Measurements from ENCODE around the gene GFRA1. TPM values are rescaled to one million over a fixed set of nuclear protein-coding genes. Genes with fewer than 3 reads are reported as not detected.

GFRA1 gene
- total and polyA plus RNA-seq, 2 donors (not counting 1 experiment from before 2014, with no cell fraction given) = 6.3 to 29.6 TPM

DNA sequence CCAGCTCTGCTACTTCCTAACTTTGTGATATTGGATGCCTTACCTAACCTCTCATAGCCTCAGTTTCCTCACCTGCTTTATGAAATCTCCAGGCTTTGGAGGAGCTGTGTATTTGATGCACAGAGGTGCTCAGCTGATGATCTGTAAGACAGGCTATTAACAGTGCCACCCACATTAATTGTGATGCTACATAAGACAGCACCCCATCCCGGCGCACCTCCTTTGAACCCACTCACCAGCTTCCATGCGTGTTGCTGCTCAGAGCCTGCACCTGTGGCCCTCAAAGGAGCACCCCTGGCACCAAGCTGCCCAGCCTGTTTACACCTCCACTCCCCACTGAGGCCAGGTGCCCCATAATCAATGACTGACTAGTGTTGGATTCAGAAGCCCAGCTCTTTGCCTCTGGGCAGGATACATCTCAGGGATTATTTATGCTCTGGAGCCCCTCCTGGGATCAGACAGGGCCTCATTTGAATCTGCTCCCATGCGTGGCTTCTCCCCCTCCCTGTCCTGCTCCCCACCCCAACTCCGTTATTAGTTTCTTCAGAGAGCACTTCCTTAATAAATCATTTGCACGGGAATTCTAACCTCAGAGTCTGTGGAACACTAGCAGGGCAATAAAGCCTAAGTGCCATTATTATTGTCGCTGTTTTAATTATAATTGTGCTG is 87.7 kb downstream of the GFRA1 start:
- no peak overlapping the region for H3K4me3 ChIP-seq (replicated peaks in 1 of 4; ENCODE audit: control extremely low read depth in 1 of 4, insufficient read depth in 1 of 4, low read depth in 3 of 4, low read length in 4 of 4)
- H4K20me1 ChIP-seq (ENCODE audit: control insufficient read depth, extremely low read depth, insufficient read depth, low read length) = no peaks in the 10 kb centered on the region
- H3K4me1 ChIP-seq (ENCODE audit: control insufficient read depth, extremely low read depth, insufficient read depth, low read length) = no peaks in the 10 kb centered on the region
- H3K9ac ChIP-seq (ENCODE audit: insufficient read depth, low read length) = no peak overlapping the region
- TF ChIP-seq, protein P1, sequence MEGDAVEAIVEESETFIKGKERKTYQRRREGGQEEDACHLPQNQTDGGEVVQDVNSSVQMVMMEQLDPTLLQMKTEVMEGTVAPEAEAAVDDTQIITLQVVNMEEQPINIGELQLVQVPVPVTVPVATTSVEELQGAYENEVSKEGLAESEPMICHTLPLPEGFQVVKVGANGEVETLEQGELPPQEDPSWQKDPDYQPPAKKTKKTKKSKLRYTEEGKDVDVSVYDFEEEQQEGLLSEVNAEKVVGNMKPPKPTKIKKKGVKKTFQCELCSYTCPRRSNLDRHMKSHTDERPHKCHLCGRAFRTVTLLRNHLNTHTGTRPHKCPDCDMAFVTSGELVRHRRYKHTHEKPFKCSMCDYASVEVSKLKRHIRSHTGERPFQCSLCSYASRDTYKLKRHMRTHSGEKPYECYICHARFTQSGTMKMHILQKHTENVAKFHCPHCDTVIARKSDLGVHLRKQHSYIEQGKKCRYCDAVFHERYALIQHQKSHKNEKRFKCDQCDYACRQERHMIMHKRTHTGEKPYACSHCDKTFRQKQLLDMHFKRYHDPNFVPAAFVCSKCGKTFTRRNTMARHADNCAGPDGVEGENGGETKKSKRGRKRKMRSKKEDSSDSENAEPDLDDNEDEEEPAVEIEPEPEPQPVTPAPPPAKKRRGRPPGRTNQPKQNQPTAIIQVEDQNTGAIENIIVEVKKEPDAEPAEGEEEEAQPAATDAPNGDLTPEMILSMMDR (conservative IDR thresholded peaks at IDR 0.05 in 1 of 2, IDR thresholded peaks at IDR 0.05 in 1 of 2; ENCODE audit: low read depth in 1 of 2, low read length in 2 of 2) = no peak
- no peak for TF ChIP-seq EZH2 (IDR thresholded peaks at IDR 0.05; ENCODE audit: low read length, missing control alignments)
- DNase-seq (ENCODE audit: low read depth in 2 of 2) = no peak
- no peak overlapping the region for H3K27ac ChIP-seq (ENCODE audit: insufficient read depth, low read length)
- no peak overlapping the region for H3K4me2 ChIP-seq (ENCODE audit: extremely low read depth, insufficient read depth, low read length)
- no peak overlapping the region for H2AFZ ChIP-seq (ENCODE audit: low read length)
- H3K9me3 ChIP-seq (ENCODE audit: control insufficient read depth, insufficient read depth, low read depth, low read length) = no peaks in the 10 kb centered on the region
- H3K79me2 ChIP-seq (ENCODE audit: control insufficient read depth, insufficient read depth, low read length) = no peaks in the 10 kb centered on the region
- no peaks in the 10 kb centered on the region for H3K27me3 ChIP-seq (ENCODE audit: control insufficient read depth, insufficient read depth, low read length)
- H3K36me3 ChIP-seq (ENCODE audit: control insufficient read depth, insufficient read depth, low read length) = no peaks in the 10 kb centered on the region

DNA sequence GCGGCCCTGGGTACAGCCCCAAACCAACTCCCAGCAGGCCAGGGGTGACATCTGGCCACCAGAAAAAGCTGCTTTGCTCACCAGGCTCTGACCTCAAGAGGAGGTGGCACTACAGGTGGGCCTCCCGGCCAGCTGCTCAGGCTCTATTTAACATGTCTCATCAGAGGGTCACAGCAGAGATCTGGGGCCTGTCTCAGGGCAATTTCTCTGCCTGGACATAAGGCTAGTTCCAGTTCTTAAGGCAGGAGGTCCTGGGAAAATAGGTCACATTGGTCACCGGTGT is 88.6 kb downstream of the GFRA1 start:
- H3K27ac ChIP-seq (ENCODE audit: insufficient read depth, low read length) = no peak overlapping the region

DNA sequence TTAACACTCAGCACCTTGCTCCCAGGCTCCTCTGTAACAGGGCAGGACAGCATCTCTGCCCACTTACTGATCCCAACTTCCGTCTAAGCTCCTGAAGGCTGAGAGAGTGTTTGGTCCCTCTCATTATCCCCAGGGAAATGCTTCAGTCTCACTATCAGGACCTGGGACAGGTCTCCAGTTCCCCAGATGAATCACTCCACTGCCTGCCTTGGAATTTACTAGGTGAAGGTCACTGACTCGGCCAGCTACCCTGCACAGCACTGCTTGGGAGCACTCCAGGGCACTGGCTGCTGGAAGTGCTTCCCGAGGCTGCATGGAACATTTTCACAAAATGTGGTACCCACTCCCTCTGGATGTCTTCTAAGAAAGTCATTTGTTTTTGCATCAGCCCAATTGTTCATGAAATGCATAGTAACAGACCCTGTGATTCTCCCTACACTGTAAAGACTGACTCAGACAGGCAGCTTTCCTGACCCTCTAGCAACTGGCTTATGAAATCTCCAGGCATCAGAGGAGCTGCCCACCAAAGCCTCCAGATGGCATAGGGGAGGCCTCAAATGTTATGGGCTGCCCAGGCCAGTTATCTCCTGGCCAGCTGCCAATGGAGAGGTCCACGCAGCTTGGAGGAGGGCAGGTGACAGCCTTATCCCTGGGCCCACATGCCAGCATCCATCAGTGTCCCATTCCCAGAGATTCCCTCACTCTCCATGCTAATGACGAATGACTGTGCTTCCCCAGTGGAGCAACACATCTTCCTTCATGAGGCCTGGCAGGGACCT is 89.1 kb downstream of the GFRA1 start:
- Histone ChIP-seq H2AFZ (ENCODE audit: low read length) (no peak overlapping the region), H3K4me3 (replicated peaks in 1 of 4; ENCODE audit: control extremely low read depth in 1 of 4, insufficient read depth in 1 of 4, low read depth in 3 of 4, low read length in 4 of 4) (no peak overlapping the region), H3K9me3 (ENCODE audit: control insufficient read depth, insufficient read depth, low read depth, low read length) (no peaks in the 10 kb centered on the region), H3K4me1 (ENCODE audit: control insufficient read depth, extremely low read depth, insufficient read depth, low read length) (no peaks in the 10 kb centered on the region), H3K27ac (ENCODE audit: insufficient read depth, low read length) (no peak overlapping the region), H4K20me1 (ENCODE audit: control insufficient read depth, extremely low read depth, insufficient read depth, low read length) (no peaks in the 10 kb centered on the region), H3K9ac (ENCODE audit: insufficient read depth, low read length) (no peak overlapping the region), H3K27me3 (ENCODE audit: control insufficient read depth, insufficient read depth, low read length) (no peaks in the 10 kb centered on the region), H3K79me2 (ENCODE audit: control insufficient read depth, insufficient read depth, low read length) (no peaks in the 10 kb centered on the region), H3K4me2 (ENCODE audit: extremely low read depth, insufficient read depth, low read length) (no peak overlapping the region), H3K36me3 (ENCODE audit: control insufficient read depth, insufficient read depth, low read length) (no peaks in the 10 kb centered on the region)
- DNase-seq (ENCODE audit: low read depth in 2 of 2) = peak in 1 of 2 donors; percentile 40
- TF ChIP-seq, protein P1 (conservative IDR thresholded peaks at IDR 0.05 in 1 of 2, IDR thresholded peaks at IDR 0.05 in 1 of 2; ENCODE audit: low read depth in 1 of 2, low read length in 2 of 2) = no peak
- no peak for TF ChIP-seq EZH2 (IDR thresholded peaks at IDR 0.05; ENCODE audit: low read length, missing control alignments)

More for the DNA sequence above, 88.6 kb downstream of the GFRA1 start:
- H3K9me3 ChIP-seq (ENCODE audit: control insufficient read depth, insufficient read depth, low read depth, low read length) = no peaks in the 10 kb centered on the region
- H3K4me1 ChIP-seq (ENCODE audit: control insufficient read depth, extremely low read depth, insufficient read depth, low read length) = no peaks in the 10 kb centered on the region
- H3K79me2 ChIP-seq (ENCODE audit: control insufficient read depth, insufficient read depth, low read length) = no peaks in the 10 kb centered on the region
- H3K36me3 ChIP-seq (ENCODE audit: control insufficient read depth, insufficient read depth, low read length) = no peaks in the 10 kb centered on the region
- H3K9ac ChIP-seq (ENCODE audit: insufficient read depth, low read length) = no peak overlapping the region
- H4K20me1 ChIP-seq (ENCODE audit: control insufficient read depth, extremely low read depth, insufficient read depth, low read length) = no peaks in the 10 kb centered on the region
- TF ChIP-seq, protein P1 (conservative IDR thresholded peaks at IDR 0.05 in 1 of 2, IDR thresholded peaks at IDR 0.05 in 1 of 2; ENCODE audit: low read depth in 1 of 2, low read length in 2 of 2) = no peak
- TF ChIP-seq EZH2 (IDR thresholded peaks at IDR 0.05; ENCODE audit: low read length, missing control alignments) = no peak
- DNase-seq (ENCODE audit: low read depth in 2 of 2) = no peak
- H3K4me2 ChIP-seq (ENCODE audit: extremely low read depth, insufficient read depth, low read length) = no peak overlapping the region
- no peak overlapping the region for H2AFZ ChIP-seq (ENCODE audit: low read length)
- no peak overlapping the region for H3K4me3 ChIP-seq (replicated peaks in 1 of 4; ENCODE audit: control extremely low read depth in 1 of 4, insufficient read depth in 1 of 4, low read depth in 3 of 4, low read length in 4 of 4)
- H3K27me3 ChIP-seq (ENCODE audit: control insufficient read depth, insufficient read depth, low read length) = no peaks in the 10 kb centered on the region
